Trophoblast cell (in vitro differentiated cells and primary cell): Measurements from ENCODE around the gene SACS.

Experiments used
- DNase-seq, 2 donors: peaks; one replicate each; pipeline ENCODE4 v3.0.0-alpha.2; 2016
- H2AFZ ChIP-seq: 2 replicates; pipeline ENCODE4 v1.6.1; 2013; ENCODE audit warnings: low read length, moderate library complexity, mild to moderate bottlenecking; ENCODE audit not compliant: insufficient read depth, poor library complexity
- H2AK5ac ChIP-seq: 2 replicates; pipeline ENCODE4 v1.6.1; 2013; ENCODE audit warnings: mild to moderate bottlenecking, low read length
- H2BK120ac ChIP-seq: 2 replicates; pipeline ENCODE4 v1.6.1; 2013; ENCODE audit warnings: low read length, mild to moderate bottlenecking, moderate library complexity; ENCODE audit not compliant: insufficient read depth, poor library complexity
- H2BK12ac ChIP-seq: 2 replicates; pipeline ENCODE4 v1.6.1; 2013; ENCODE audit warnings: mild to moderate bottlenecking, low read length, moderate library complexity
- H2BK5ac ChIP-seq: 2 replicates; pipeline ENCODE4 v1.6.1; 2013; ENCODE audit warnings: low read length, low read depth, moderate library complexity, mild to moderate bottlenecking; ENCODE audit not compliant: poor library complexity
- H3K14ac ChIP-seq: 2 replicates; pipeline ENCODE4 v1.6.1; 2013; ENCODE audit warnings: mild to moderate bottlenecking, low read length
- H3K18ac ChIP-seq: 2 replicates; pipeline ENCODE4 v1.6.1; 2013; ENCODE audit warnings: mild to moderate bottlenecking, low read length
- H3K23ac ChIP-seq: 2 replicates; pipeline ENCODE4 v1.6.1; 2013; ENCODE audit warnings: low read length
- H3K27ac ChIP-seq: 2 replicates; pipeline ENCODE4 v1.5.1; 2013; ENCODE audit warnings: low read depth, mild to moderate bottlenecking, inconsistent platforms, low read length, moderate library complexity
- H3K27me3 ChIP-seq: 2 replicates; pipeline ENCODE4 v1.6.1; 2013; ENCODE audit warnings: inconsistent platforms, mild to moderate bottlenecking, low read length, moderate library complexity; ENCODE audit not compliant: insufficient read depth
- H3K36me3 ChIP-seq, 2 experiments: 1 replicate in 1 of 2; 2 replicates in 1 of 2; pipeline ENCODE4 v1.6.1; 2013; ENCODE audit warnings: low read length in 2 of 2, mild to moderate bottlenecking in 2 of 2, moderate library complexity in 1 of 2; ENCODE audit not compliant: insufficient read depth in 2 of 2, control insufficient read depth in 1 of 2
- H3K4ac ChIP-seq: 2 replicates; pipeline ENCODE4 v1.6.1; 2013; ENCODE audit warnings: low read depth, mild to moderate bottlenecking, low read length, moderate library complexity
- H3K4me1 ChIP-seq, 2 experiments: 1 replicate in 1 of 2; 2 replicates in 1 of 2; pipeline ENCODE4 v1.6.1; 2013; ENCODE audit warnings: low read length in 2 of 2, mild to moderate bottlenecking in 2 of 2, moderate library complexity in 1 of 2; ENCODE audit not compliant: insufficient read depth in 2 of 2, control insufficient read depth in 1 of 2
- H3K4me2 ChIP-seq: 2 replicates; pipeline ENCODE4 v1.6.1; 2013; ENCODE audit warnings: inconsistent platforms, mild to moderate bottlenecking, low read length, moderate library complexity
- H3K4me3 ChIP-seq: 2 replicates; pipeline ENCODE4 v1.5.1; 2013; ENCODE audit warnings: mild to moderate bottlenecking, low read depth, low read length, inconsistent platforms
- H3K79me1 ChIP-seq: one replicate; pipeline ENCODE4 v1.6.1; 2013; ENCODE audit warnings: low read length
- H3K79me2 ChIP-seq: 2 replicates; pipeline ENCODE4 v1.6.1; 2013; ENCODE audit warnings: low read length, mild to moderate bottlenecking; ENCODE audit not compliant: control insufficient read depth, insufficient read depth, poor library complexity
- H3K9ac ChIP-seq: 2 replicates; pipeline ENCODE4 v1.6.1; 2013; ENCODE audit warnings: mild to moderate bottlenecking, low read length
- H3K9me3 ChIP-seq: 2 replicates; pipeline ENCODE4 v1.6.1; 2013; ENCODE audit warnings: low read depth, mild to moderate bottlenecking, control low read depth, inconsistent platforms, low read length; ENCODE audit not compliant: insufficient read depth
- H4K12ac ChIP-seq: 2 replicates; pipeline ENCODE4 v1.6.1; 2013; ENCODE audit warnings: low read depth, mild to moderate bottlenecking, low read length, moderate library complexity
- H4K8ac ChIP-seq: 2 replicates; pipeline ENCODE4 v1.6.1; 2013; ENCODE audit warnings: low read depth, mild to moderate bottlenecking, low read length, moderate library complexity
- H4K91ac ChIP-seq: one replicate; pipeline ENCODE4 v1.6.1; 2013; ENCODE audit warnings: low read depth, mild to moderate bottlenecking, low read length, moderate library complexity
- WGBS: extraction: QIAGEN DNeasy Blood & Tissue Kit; methylation state at CpG from one replicate; pipeline ENCODE4 v1.1.7; 2013; ENCODE audit warnings: missing lambda C conversion rate; ENCODE audit not compliant: insufficient read length, insufficient coverage; ENCODE audit errors: extremely low coverage; 5-methylcytosine and 5-hydroxymethylcytosine counted together

The SACS gene

DNA sequence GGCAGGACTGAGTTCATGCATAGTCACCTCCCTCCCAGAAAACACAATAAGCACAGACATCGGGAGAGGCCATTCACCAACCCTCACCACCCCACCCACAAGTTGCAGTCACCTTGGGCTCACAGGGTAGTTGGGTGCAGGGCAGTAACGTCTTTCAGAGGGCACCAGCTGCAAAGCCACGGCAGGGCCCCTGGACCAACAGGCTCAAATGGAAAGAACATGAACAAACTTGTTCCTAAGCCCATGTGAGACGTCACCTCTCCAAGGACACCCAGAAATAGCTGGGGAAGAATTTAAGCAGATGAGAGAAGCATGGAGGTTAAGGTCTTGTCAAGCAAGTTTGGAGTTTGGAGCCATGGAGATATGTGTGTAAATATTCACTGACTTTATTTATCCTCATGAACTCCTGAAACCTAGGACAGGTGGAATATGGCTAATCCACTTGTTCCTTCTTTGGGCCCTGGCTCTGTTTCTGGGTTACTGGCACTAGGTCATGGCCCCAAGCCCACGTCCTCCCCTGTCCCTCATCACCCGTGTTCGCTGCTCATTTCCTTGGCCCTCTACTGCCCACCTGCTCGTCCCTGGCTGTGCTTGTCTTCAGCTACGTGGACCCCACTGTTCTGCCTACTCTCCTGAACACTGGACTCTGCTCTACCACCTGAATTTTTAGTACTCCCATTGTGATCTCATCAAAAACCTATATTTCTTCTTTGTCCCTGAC lies 40.4 kb downstream of the SACS start:
- Histone ChIP-seq H3K36me3 (no peaks in the 10 kb centered on the region), H3K79me2 (no peaks in the 10 kb centered on the region), H3K27ac (no peak overlapping the region), H3K9ac (no peak overlapping the region), H3K14ac (no peak overlapping the region), H3K4ac (no peak overlapping the region), H3K4me2 (no peak overlapping the region), H3K9me3 (peaks cover 1% of the 10 kb centered on the region), H3K27me3 (no peaks in the 10 kb centered on the region), H3K18ac (no peak overlapping the region), H2AFZ (no peak overlapping the region), H3K23ac (no peak overlapping the region), H2BK5ac (no peak overlapping the region), H3K4me3 (peak overlapping the region; percentile 3), H2BK12ac (no peak overlapping the region), H4K8ac (no peak overlapping the region), H2BK120ac (no peak overlapping the region), H3K79me1 (no peaks in the 10 kb centered on the region), H2AK5ac (no peak overlapping the region), H4K91ac (no peak overlapping the region), H4K12ac (no peak overlapping the region), H3K4me1 (no peaks in the 10 kb centered on the region)
- no CpG with 5 or more reads among the region's 9 CpGs for WGBS
- DNase-seq: no peak

DNA sequence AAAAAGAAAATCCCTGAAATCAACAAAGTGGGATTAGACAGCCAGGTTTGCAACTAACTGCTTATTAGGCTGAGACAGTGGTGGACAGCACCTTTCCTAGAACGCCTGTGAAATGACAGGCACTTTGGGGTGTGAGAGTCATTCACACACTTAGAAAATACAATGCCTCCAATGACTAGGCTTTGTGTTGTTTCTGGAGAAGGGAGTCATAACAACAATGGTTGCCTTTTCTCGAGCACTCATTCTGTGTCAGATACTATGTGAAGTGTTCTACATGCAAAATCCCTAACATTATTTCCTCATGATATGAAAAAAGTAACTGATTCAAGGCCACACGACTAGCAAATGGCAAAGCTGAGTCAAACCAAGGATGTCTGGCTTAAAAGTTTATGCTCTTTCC lies 41.2 kb downstream of the SACS start:
- H3K36me3 ChIP-seq: no peaks in the 10 kb centered on the region
- H3K18ac ChIP-seq: no peak overlapping the region
- H2AK5ac ChIP-seq: no peak overlapping the region
- H3K27ac ChIP-seq: no peak overlapping the region
- H3K79me2 ChIP-seq: no peaks in the 10 kb centered on the region
- H3K79me1 ChIP-seq: no peaks in the 10 kb centered on the region
- H2BK120ac ChIP-seq: no peak overlapping the region
- H3K14ac ChIP-seq: no peak overlapping the region
- no peak overlapping the region for H2AFZ ChIP-seq
- no peak overlapping the region for H3K4ac ChIP-seq
- no CpG with 5 or more reads among the region's 3 CpGs for WGBS
- H4K12ac ChIP-seq: no peak overlapping the region
- H3K4me3 ChIP-seq: no peak overlapping the region
- no peak overlapping the region for H3K9ac ChIP-seq
- H4K8ac ChIP-seq: no peak overlapping the region
- H4K91ac ChIP-seq: no peak overlapping the region
- H2BK5ac ChIP-seq: no peak overlapping the region
- H3K23ac ChIP-seq: no peak overlapping the region
- no peaks in the 10 kb centered on the region for H3K4me1 ChIP-seq
- no peak overlapping the region for H3K4me2 ChIP-seq
- no peak overlapping the region for H2BK12ac ChIP-seq
- DNase-seq: no peak
- H3K27me3 ChIP-seq: no peaks in the 10 kb centered on the region
- peaks cover 1% of the 10 kb centered on the region for H3K9me3 ChIP-seq

DNA sequence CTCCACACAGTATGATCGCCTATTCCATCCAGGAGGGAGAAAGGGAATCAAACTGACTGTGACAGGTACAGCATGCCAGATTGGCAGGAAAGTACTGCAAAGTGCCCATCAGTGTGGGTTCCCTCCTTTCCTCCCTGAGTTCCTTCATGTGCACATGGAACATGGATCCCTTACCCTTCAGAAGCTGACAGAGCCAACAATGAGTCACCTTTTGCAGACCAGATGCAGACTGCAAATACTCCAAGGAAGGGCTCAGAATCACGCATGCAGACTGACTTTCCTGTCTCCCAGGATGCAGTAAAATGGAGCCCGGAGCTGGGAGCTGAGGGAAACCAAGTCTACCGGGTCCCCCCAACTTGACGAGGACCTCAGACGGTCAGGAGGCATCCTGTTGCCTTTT lies 41.8 kb downstream of the SACS start:
- Histone ChIP-seq H3K4ac (no peak overlapping the region), H2AFZ (no peak overlapping the region), H4K8ac (no peak overlapping the region), H2BK5ac (no peak overlapping the region), H3K9me3 (peaks cover 1% of the 10 kb centered on the region), H2AK5ac (no peak overlapping the region), H3K27me3 (no peaks in the 10 kb centered on the region), H3K79me2 (no peaks in the 10 kb centered on the region), H3K23ac (no peak overlapping the region), H3K4me3 (no peak overlapping the region), H3K27ac (no peak overlapping the region), H2BK120ac (no peak overlapping the region), H3K9ac (no peak overlapping the region), H3K79me1 (no peaks in the 10 kb centered on the region), H3K4me2 (no peak overlapping the region), H3K4me1 (no peaks in the 10 kb centered on the region), H4K91ac (no peak overlapping the region), H3K36me3 (no peaks in the 10 kb centered on the region), H4K12ac (no peak overlapping the region), H2BK12ac (no peak overlapping the region), H3K14ac (no peak overlapping the region), H3K18ac (no peak overlapping the region)
- no CpG with 5 or more reads among the region's 6 CpGs for WGBS
- DNase-seq: no peak

DNA sequence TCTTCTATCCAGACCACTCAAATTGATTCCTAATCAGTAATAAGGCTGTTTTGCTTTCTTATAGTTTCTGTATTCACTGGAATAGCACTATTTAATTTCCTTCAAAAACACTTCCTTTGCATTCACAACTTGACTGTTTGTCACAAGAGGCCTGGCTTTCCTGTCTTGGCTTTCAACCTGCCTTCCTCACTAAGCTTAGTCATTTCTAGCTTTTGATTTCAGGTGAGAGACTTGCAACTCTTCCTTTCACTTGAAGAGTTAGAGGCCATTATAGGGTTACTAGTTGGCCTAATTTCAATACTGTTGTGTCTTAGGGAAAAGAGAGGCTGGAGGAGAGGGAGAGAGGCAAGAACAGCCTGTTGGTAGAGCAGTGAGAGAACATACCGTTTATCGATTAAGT lies 47.0 kb downstream of the SACS start:
- H3K36me3 ChIP-seq: no peaks in the 10 kb centered on the region
- H2BK5ac ChIP-seq: no peak overlapping the region
- H3K79me2 ChIP-seq: no peaks in the 10 kb centered on the region
- H4K8ac ChIP-seq: no peak overlapping the region
- no peak overlapping the region for H3K27ac ChIP-seq
- no peaks in the 10 kb centered on the region for H3K27me3 ChIP-seq
- H3K4me1 ChIP-seq: no peaks in the 10 kb centered on the region
- no peak overlapping the region for H3K4ac ChIP-seq
- H3K23ac ChIP-seq: no peak overlapping the region
- H4K12ac ChIP-seq: no peak overlapping the region
- H3K79me1 ChIP-seq: no peaks in the 10 kb centered on the region
- H2AK5ac ChIP-seq: no peak overlapping the region
- H3K9me3 ChIP-seq: no peaks in the 10 kb centered on the region
- no peak overlapping the region for H2BK12ac ChIP-seq
- H3K4me3 ChIP-seq: no peak overlapping the region
- no peak overlapping the region for H3K9ac ChIP-seq
- no peak overlapping the region for H4K91ac ChIP-seq
- DNase-seq: no peak
- H3K14ac ChIP-seq: no peak overlapping the region
- H3K18ac ChIP-seq: no peak overlapping the region
- no peak overlapping the region for H3K4me2 ChIP-seq
- WGBS: no CpG with 5 or more reads among the region's 2 CpGs
- no peak overlapping the region for H2AFZ ChIP-seq
- no peak overlapping the region for H2BK120ac ChIP-seq
